DOHH2 (cell line): ENCODE measurements around the gene SH3GL3.

Experiments
- H3F3A ChIP-seq: fragments of 200-600 bp; sonication (generic), shearing (Covaris generic); 2 replicates; pipeline ENCODE4 v1.6.0; 2016; ENCODE audit warnings: antibody characterized with exemption, mild to moderate bottlenecking; ENCODE audit not compliant: control insufficient read depth, insufficient read depth
- H3K27ac ChIP-seq: fragments of 200-600 bp; sonication (generic); 2 replicates; pipeline ENCODE4 v1.5.1; 2014; ENCODE audit warnings: low read depth, mild to moderate bottlenecking, low read length, moderate library complexity
- H3K27me3 ChIP-seq: fragments of 200-600 bp; sonication (generic); 2 replicates; pipeline ENCODE4 v1.6.1; 2014; ENCODE audit warnings: mild to moderate bottlenecking, low read length, mixed read lengths; ENCODE audit not compliant: control insufficient read depth
- H3K36me3 ChIP-seq: fragments of 200-600 bp; sonication (generic); 2 replicates; pipeline ENCODE4 v1.6.1; 2014; ENCODE audit warnings: mild to moderate bottlenecking, low read length, moderate library complexity, mixed read lengths; ENCODE audit not compliant: control insufficient read depth
- H3K4me1 ChIP-seq: fragments of 200-600 bp; sonication (generic); 2 replicates; pipeline ENCODE4 v1.6.1; 2014; ENCODE audit warnings: mild to moderate bottlenecking, low read length, mixed read lengths; ENCODE audit not compliant: control insufficient read depth
- H3K4me2 ChIP-seq: fragments of 200-600 bp; sonication (generic); 2 replicates; pipeline ENCODE4 v1.6.0; 2014; ENCODE audit warnings: mild to moderate bottlenecking, low read length, moderate library complexity
- H3K4me3 ChIP-seq: fragments of 200-600 bp; sonication (generic); 2 replicates; pipeline ENCODE4 v1.5.1; 2014; ENCODE audit warnings: mild to moderate bottlenecking, low read length, mixed read lengths
- H3K79me2 ChIP-seq: fragments of 200-600 bp; sonication (generic); 2 replicates; pipeline ENCODE4 v1.6.1; 2014; ENCODE audit warnings: mild to moderate bottlenecking, low read length, mixed read lengths; ENCODE audit not compliant: control insufficient read depth
- H3K9me2 ChIP-seq: fragments of 200-600 bp; sonication (generic); replicated peaks from 2 replicates; pipeline ENCODE4 v1.6.1; 2014; ENCODE audit warnings: mild to moderate bottlenecking, low read length, mixed read lengths; ENCODE audit not compliant: control insufficient read depth
- H3K9me3 ChIP-seq: fragments of 200-600 bp; sonication (generic); 2 replicates; pipeline ENCODE4 v1.6.1; 2014; ENCODE audit warnings: antibody characterized with exemption, low read length, mixed read lengths; ENCODE audit not compliant: control insufficient read depth, insufficient read depth
- H4K20me1 ChIP-seq: fragments of 200-600 bp; sonication (generic); 2 replicates; pipeline ENCODE4 v1.6.0; 2014; ENCODE audit warnings: low read depth, mild to moderate bottlenecking, antibody characterized with exemption, low read length, moderate library complexity; ENCODE audit not compliant: control insufficient read depth, insufficient read depth
- CTCF ChIP-seq: fragments of 200-600 bp; sonication (generic); IDR thresholded peaks from one replicate; pipeline ENCODE4 v1.5.1; 2014; ENCODE audit warnings: antibody characterized with exemption, mild to moderate bottlenecking, low read depth, low read length; ENCODE audit not compliant: poor library complexity, severe bottlenecking
- EZH2phosphoT487 ChIP-seq: fragments of 200-600 bp; sonication (generic); IDR thresholded peaks from 2 replicates; pipeline ENCODE4 v1.6.1; 2017; ENCODE audit warnings: borderline replicate concordance, mild to moderate bottlenecking, antibody characterized with exemption, low read length, moderate library complexity, mixed read lengths

Gene SH3GL3

DNA sequence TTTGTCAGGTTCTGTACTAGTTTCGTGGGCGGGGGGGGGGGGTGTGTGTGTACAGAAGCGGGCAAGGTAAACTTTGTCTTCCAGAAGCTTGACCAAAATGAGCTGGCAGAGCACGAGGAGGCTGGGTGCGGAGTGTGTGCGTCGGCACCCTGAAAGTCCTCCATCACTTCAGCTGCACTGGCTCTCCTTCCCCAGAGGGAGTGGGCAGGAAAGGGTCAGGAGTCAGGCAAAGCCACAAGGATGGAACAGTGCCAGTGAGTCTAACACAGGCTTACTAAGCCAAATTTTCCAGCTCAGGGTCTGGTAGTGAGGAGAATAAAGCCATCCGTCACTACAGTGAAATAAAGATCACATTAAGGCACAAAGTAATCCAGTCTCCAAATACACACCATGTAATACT is 11.9 kb upstream of the SH3GL3 start:
- Histone ChIP-seq H3K9me2 (no peaks in the 10 kb centered on the region), H3K4me2 (no peak overlapping the region), H3F3A (no peaks in the 10 kb centered on the region), H3K4me3 (no peak overlapping the region), H3K79me2 (no peaks in the 10 kb centered on the region), H3K4me1 (no peaks in the 10 kb centered on the region), H3K27ac (no peak overlapping the region), H3K36me3 (no peaks in the 10 kb centered on the region), H3K27me3 (peaks cover 6% of the 10 kb centered on the region), H4K20me1 (no peaks in the 10 kb centered on the region), H3K9me3 (no peaks in the 10 kb centered on the region)
- TF ChIP-seq EZH2phosphoT487 (no peak), CTCF (no peak)

GRCh38 chr15:83435782-83436181 is 11.4 kb upstream of the SH3GL3 start:
- no peaks in the 10 kb centered on the region for H3F3A ChIP-seq
- no peaks in the 10 kb centered on the region for H3K9me3 ChIP-seq
- no peaks in the 10 kb centered on the region for H4K20me1 ChIP-seq
- peaks cover 6% of the 10 kb centered on the region for H3K27me3 ChIP-seq
- H3K9me2 ChIP-seq, result no peaks in the 10 kb centered on the region
- no peaks in the 10 kb centered on the region for H3K4me1 ChIP-seq
- no peaks in the 10 kb centered on the region for H3K79me2 ChIP-seq
- H3K4me3 ChIP-seq, result no peak overlapping the region
- H3K4me2 ChIP-seq, result no peak overlapping the region
- H3K27ac ChIP-seq, result no peak overlapping the region
- TF ChIP-seq CTCF (no peak), EZH2phosphoT487 (no peak)
- no peaks in the 10 kb centered on the region for H3K36me3 ChIP-seq

GRCh38 chr15:83436513-83437158 is 10.5 kb upstream of the SH3GL3 start:
- no peaks in the 10 kb centered on the region for H3K4me1 ChIP-seq
- H3K27ac ChIP-seq, result no peak overlapping the region
- no peaks in the 10 kb centered on the region for H4K20me1 ChIP-seq
- H3K9me3 ChIP-seq, result no peaks in the 10 kb centered on the region
- H3K4me2 ChIP-seq, result no peak overlapping the region
- H3K79me2 ChIP-seq, result no peaks in the 10 kb centered on the region
- no peak for TF ChIP-seq EZH2phosphoT487
- TF ChIP-seq CTCF, result peak; percentile 49
- no peaks in the 10 kb centered on the region for H3F3A ChIP-seq
- H3K9me2 ChIP-seq, result no peaks in the 10 kb centered on the region
- peaks cover 6% of the 10 kb centered on the region for H3K27me3 ChIP-seq
- H3K36me3 ChIP-seq, result no peaks in the 10 kb centered on the region
- no peak overlapping the region for H3K4me3 ChIP-seq
